A172 (cell line): ENCODE measurements around the gene CLDN10. TPM values are rescaled to one million over a fixed set of nuclear protein-coding genes. Genes with fewer than 3 reads are reported as not detected.
"Not testable (repeated sequence)": the region's sequence is repeated elsewhere in the genome, so short reads cannot be mapped to it uniquely, and the experiment has no call there.

Source experiments
- DNase-seq: peaks from one replicate; pipeline ENCODE4 v3.0.0-alpha.2; 2015; ENCODE audit warnings: low spot score
- total RNA-seq: library from RNA; depleted of rRNA; stranded (reverse); fragments of >200 nt; shearing (Covaris generic); gene quantifications from 2 replicates; pipeline ENCODE4 v1.2.3, GENCODE V29; 2014; rRNA removed

Gene CLDN10
- total RNA-seq: not detected in 2 replicates

GRCh38 chr13:95552539-95553441 is at the start of gene CLDN10:
CLDN10 (plus strand) TSS chr13:95552720; CDS start chr13:95552754, 34 bp downstream.
- DNase-seq: no peak

GRCh38 chr13:95503662-95504061 is 48.9 kb upstream of the CLDN10 start:
- DNase-seq: no peak

GRCh38 chr13:95505265-95505664 is 47.3 kb upstream of the CLDN10 start:
- no peak for DNase-seq

GRCh38 chr13:95505986-95506385 is 46.5 kb upstream of the CLDN10 start:
- DNase-seq: no peak

GRCh38 chr13:95507991-95508390 is 44.5 kb upstream of the CLDN10 start:
- no peak for DNase-seq

- no peak for DNase-seq
Observed at GRCh38 chr13:95508996-95509395, 43.5 kb upstream of the CLDN10 start.

- peak; percentile 84 for DNase-seq
Observed at GRCh38 chr13:95509521-95510310, 42.8 kb upstream of the CLDN10 start.

- DNase-seq: no peak
Observed at GRCh38 chr13:95510950-95511349, 41.6 kb upstream of the CLDN10 start.

GRCh38 chr13:95512424-95512823 is 40.1 kb upstream of the CLDN10 start:
- no peak for DNase-seq

- DNase-seq: no peak
Observed at GRCh38 chr13:95512957-95513356, 39.6 kb upstream of the CLDN10 start.

GRCh38 chr13:95515606-95516005 is 36.9 kb upstream of the CLDN10 start:
- not testable (repeated sequence) for DNase-seq

- DNase-seq: no peak
Observed at GRCh38 chr13:95516021-95516420, 36.5 kb upstream of the CLDN10 start.

GRCh38 chr13:95516492-95516891 is 36.0 kb upstream of the CLDN10 start:
- DNase-seq: no peak

- DNase-seq: no peak
Observed at GRCh38 chr13:95523598-95523997, 28.9 kb upstream of the CLDN10 start.

GRCh38 chr13:95524264-95524901 is 28.1 kb upstream of the CLDN10 start:
- no peak for DNase-seq

- no peak for DNase-seq
Observed at GRCh38 chr13:95527955-95528354, 24.6 kb upstream of the CLDN10 start.

- peak; percentile 86 for DNase-seq
Observed at GRCh38 chr13:95530178-95530577, 22.3 kb upstream of the CLDN10 start.

- no peak for DNase-seq
Observed at GRCh38 chr13:95533545-95534160, 18.9 kb upstream of the CLDN10 start.

GRCh38 chr13:95535243-95535642 is 17.3 kb upstream of the CLDN10 start:
- peak; percentile 90 for DNase-seq

- peak; percentile 21 for DNase-seq
Observed at GRCh38 chr13:95536632-95537241, 15.8 kb upstream of the CLDN10 start.

GRCh38 chr13:95540888-95541287 is 11.6 kb upstream of the CLDN10 start:
- DNase-seq: no peak
